ENCODE data around the gene IL20RB.
"Not testable (repeated sequence)": the region's sequence is repeated elsewhere in the genome, so short reads cannot be mapped to it uniquely, and the experiment has no call there.

The IL20RB gene

GRCh38 chr3:136984837-136985236, 27.1 kb downstream of the IL20RB start:
- TF ChIP-seq, protein P1, sequence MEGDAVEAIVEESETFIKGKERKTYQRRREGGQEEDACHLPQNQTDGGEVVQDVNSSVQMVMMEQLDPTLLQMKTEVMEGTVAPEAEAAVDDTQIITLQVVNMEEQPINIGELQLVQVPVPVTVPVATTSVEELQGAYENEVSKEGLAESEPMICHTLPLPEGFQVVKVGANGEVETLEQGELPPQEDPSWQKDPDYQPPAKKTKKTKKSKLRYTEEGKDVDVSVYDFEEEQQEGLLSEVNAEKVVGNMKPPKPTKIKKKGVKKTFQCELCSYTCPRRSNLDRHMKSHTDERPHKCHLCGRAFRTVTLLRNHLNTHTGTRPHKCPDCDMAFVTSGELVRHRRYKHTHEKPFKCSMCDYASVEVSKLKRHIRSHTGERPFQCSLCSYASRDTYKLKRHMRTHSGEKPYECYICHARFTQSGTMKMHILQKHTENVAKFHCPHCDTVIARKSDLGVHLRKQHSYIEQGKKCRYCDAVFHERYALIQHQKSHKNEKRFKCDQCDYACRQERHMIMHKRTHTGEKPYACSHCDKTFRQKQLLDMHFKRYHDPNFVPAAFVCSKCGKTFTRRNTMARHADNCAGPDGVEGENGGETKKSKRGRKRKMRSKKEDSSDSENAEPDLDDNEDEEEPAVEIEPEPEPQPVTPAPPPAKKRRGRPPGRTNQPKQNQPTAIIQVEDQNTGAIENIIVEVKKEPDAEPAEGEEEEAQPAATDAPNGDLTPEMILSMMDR (IDR thresholded peaks at IDR 0.05; ENCODE audit: insufficient read depth, low read length, missing control alignments): no peak
- H3K4me3 ChIP-seq (ENCODE audit: low read depth, low read length): no peak overlapping the region
- POLR2A ChIA-PET: no interaction called here
- DNase-seq (ENCODE audit: low read depth, low spot score): peak; percentile 31
- CTCF ChIA-PET: interaction anchor here (2.0 kb wide), 1 partner anchor 29 kb away, joined by 7 read pairs; no protein-coding TSS in a partner anchor

GRCh38 chr3:136987398-136987980, 29.7 kb downstream of the IL20RB start:
- H3K4me3 ChIP-seq (ENCODE audit: low read depth, low read length); CTCF ChIA-PET: not testable (repeated sequence)

DNA sequence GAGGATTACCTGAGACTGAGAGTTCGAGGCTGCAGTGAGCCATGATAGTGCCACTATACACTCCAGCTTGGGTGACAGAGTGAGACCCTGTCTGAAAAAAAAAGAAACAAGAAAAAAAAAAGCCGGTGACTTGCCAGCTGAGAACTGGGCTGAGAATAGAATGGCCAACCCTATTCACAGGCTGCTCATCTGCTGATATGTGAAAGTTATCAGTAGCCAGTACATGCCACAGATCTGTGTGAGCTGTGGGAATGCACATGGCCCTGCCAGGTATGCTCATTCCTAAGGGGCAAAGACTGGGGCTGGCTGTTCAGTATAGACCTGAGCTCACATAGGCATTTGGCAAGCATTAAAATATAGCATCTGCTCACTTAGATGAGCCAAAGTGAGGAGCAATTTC, 30.9 kb downstream of the IL20RB start:
- TF ChIP-seq, protein P1 (IDR thresholded peaks at IDR 0.05; ENCODE audit: insufficient read depth, low read length, missing control alignments): no peak
- DNase-seq (ENCODE audit: low read depth, low spot score): no peak
- CTCF ChIA-PET: interaction anchor here (0.7 kb wide), 1 partner anchor 955 kb away, joined by 3 read pairs; no protein-coding TSS in a partner anchor
- POLR2A ChIA-PET: no interaction called here
- H3K4me3 ChIP-seq (ENCODE audit: low read depth, low read length): no peak overlapping the region

More at GRCh38 chr3:136987398-136987980, 29.7 kb downstream of the IL20RB start:
- POLR2A ChIA-PET; DNase-seq (ENCODE audit: low read depth, low spot score): not testable (repeated sequence)

- ChIA-PET CTCF (interaction anchor here (0.7 to 1.5 kb wide), 4 partner anchors 9 to 42 kb away, joined by 3 to 5 read pairs (median 4); no protein-coding TSS in a partner anchor), POLR2A (no interaction called here)
- DNase-seq (ENCODE audit: low read depth, low spot score): no peak
- no peak overlapping the region for H3K4me3 ChIP-seq (ENCODE audit: low read depth, low read length)
- TF ChIP-seq, protein P1 (IDR thresholded peaks at IDR 0.05; ENCODE audit: insufficient read depth, low read length, missing control alignments): no peak
These were observed 32.2 kb downstream of the IL20RB start for GRCh38 chr3:136989781-136990524.

GRCh38 chr3:136990826-136991225, 33.0 kb downstream of the IL20RB start:
- ChIA-PET CTCF (interaction anchor here (0.7 to 1.5 kb wide), 3 partner anchors 9 to 23 kb away, joined by 3 to 5 read pairs (median 4); no protein-coding TSS in a partner anchor), POLR2A (no interaction called here)
- TF ChIP-seq, protein P1 (IDR thresholded peaks at IDR 0.05; ENCODE audit: insufficient read depth, low read length, missing control alignments): no peak
- no peak overlapping the region for H3K4me3 ChIP-seq (ENCODE audit: low read depth, low read length)
- no peak for DNase-seq (ENCODE audit: low read depth, low spot score)

DNA sequence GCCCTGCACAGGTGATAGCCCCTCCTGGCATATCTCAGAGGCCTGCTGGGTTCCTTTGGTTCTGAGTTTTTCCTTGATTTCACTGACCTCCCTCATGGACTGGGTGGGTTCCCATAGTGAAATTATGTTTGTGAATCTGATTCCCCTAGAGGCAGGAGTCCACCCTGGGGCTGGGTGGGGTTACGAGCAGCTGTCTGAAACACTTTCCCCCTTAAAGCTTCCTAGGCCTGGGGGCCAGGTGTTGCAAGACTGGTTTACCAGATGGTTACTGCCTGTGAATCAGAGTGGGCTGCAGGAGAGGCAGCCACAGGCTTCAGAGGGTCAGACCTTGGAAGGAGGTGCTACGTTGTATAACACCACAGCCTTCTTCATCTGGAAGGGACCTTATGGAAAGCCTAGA, 34.3 kb downstream of the IL20RB start:
- no peak for DNase-seq (ENCODE audit: low read depth, low spot score)

More for the DNA sequence above, 34.3 kb downstream of the IL20RB start:
- TF ChIP-seq, protein P1 (IDR thresholded peaks at IDR 0.05; ENCODE audit: insufficient read depth, low read length, missing control alignments): no peak
- no peak overlapping the region for H3K4me3 ChIP-seq (ENCODE audit: low read depth, low read length)
- CTCF ChIA-PET: interaction anchor here (1.8 kb wide), 1 partner anchor 22 kb away, joined by 5 read pairs; no protein-coding TSS in a partner anchor
- POLR2A ChIA-PET: no interaction called here
